Cardiac atrium fibroblast (primary cell): ENCODE results near the gene CSRP3. TPM values are rescaled to one million over a fixed set of nuclear protein-coding genes. Genes with fewer than 3 reads are reported as not detected.

Experiments used
- total RNA-seq: library from RNA; depleted of rRNA; stranded (reverse); fragments of >200 nt; gene quantifications from 2 replicates; pipeline ENCODE4 v1.2.3, GENCODE V29; 2015

The CSRP3 gene
- not detected in 2 replicates for total RNA-seq

GRCh38 chr11:19201737-19202605, at the start of gene CSRP3:
TSS of gene CSRP3 (minus strand) at chr11:19201983. CDS start at chr11:19192448, 9,535 bp downstream.

DNA sequence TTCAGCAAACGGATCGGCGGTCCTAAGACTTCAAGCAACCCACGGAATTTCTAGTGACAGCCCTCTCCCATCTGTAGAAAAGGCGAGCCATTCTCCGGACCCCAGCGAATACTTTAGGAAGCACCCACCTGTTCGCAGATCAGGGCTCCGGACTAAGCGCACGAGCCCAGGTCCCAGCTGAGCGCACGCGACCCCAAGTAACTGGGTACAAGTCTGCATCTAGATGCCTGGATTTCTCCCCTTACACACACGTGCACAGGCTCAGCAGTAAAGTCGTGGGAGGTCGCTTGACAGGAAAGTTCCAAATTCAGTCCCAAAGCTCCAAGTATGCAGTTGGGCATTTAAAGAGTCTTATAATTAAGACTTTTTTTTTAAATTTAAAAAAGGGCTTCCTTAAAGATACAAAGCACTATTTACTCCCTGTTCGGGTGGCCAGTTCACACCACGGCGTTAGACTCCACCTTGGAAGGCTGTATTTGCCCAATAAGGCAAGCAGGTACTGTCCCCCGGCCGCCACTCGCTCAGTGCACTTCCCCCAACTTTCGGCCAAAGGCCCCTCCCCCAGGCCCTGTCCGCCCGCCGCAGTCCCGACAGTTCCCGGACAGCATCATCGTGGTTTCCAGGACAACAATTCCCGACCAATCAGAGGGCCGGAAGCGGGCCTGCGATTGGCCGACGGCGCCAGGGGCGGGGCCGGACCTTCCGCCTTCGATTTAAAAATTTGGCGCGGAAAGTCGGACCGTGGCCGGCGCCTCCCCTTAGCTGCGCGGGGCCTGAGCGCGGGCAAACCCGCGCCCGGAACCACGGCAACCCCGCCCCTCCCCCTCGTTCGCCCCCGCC, 38.9 kb upstream of the CSRP3 start, which contains the start of gene E2F8:
E2F8 (minus strand) TSS at position 526 of the 840 bp plus-strand sequence. CDS start 824 bp downstream, outside the sequence.

Other genes with a start within 250 kb of the CSRP3 start
- gene MRGPRX2, start 141.3 kb downstream of the CSRP3 start, total RNA-seq = not detected in 2 replicates
- 13.1 and 15.7 TPM in 2 replicates for gene ZDHHC13, start 84.8 kb downstream of the CSRP3 start, total RNA-seq
- gene E2F8, start 39.0 kb upstream of the CSRP3 start, total RNA-seq = 0.32 and 0.36 TPM in 2 replicates